ENCODE results near the gene PDSS2.

DNA sequence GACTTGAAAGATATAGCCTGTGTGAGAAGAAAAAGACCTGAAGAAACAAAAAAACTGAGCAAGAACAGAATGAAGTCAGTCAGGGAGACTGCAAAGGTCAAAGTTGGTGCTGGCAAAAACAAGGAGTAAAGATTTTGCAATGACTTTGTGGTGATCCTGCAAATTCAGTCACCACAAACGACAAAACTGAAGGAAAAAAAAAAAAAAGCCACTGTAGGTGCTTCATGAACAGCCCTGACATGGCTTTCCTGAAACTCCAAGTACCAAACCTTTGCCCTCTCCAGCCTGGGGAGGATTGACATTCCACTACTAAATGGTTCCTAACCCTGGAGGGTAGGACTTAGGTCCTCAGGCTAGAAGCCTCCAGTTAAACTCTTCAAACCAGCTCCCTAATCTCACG lies 229.3 kb downstream of the PDSS2 start:
- TF ChIP-seq, protein P1, sequence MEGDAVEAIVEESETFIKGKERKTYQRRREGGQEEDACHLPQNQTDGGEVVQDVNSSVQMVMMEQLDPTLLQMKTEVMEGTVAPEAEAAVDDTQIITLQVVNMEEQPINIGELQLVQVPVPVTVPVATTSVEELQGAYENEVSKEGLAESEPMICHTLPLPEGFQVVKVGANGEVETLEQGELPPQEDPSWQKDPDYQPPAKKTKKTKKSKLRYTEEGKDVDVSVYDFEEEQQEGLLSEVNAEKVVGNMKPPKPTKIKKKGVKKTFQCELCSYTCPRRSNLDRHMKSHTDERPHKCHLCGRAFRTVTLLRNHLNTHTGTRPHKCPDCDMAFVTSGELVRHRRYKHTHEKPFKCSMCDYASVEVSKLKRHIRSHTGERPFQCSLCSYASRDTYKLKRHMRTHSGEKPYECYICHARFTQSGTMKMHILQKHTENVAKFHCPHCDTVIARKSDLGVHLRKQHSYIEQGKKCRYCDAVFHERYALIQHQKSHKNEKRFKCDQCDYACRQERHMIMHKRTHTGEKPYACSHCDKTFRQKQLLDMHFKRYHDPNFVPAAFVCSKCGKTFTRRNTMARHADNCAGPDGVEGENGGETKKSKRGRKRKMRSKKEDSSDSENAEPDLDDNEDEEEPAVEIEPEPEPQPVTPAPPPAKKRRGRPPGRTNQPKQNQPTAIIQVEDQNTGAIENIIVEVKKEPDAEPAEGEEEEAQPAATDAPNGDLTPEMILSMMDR (IDR thresholded peaks at IDR 0.05 in 8 of 11, conservative IDR thresholded peaks at IDR 0.05 in 3 of 11), result no peak
- TF ChIP-seq POLR2A (IDR thresholded peaks at IDR 0.05) (no peak), POLR2AphosphoS5 (IDR thresholded peaks at IDR 0.05) (no peak)
